ENCODE measurements around the gene TMEM117.

The TMEM117 gene

GRCh38 chr12:44206045-44206444 lies 370.2 kb downstream of the TMEM117 start:
- Histone ChIP-seq H3K4me2 (no peak overlapping the region), H3K36me3 (peaks cover 9% of the 10 kb centered on the region; the same call in 1 of the 2 replicates), H3K4me1 (no peaks in the 10 kb centered on the region)

DNA sequence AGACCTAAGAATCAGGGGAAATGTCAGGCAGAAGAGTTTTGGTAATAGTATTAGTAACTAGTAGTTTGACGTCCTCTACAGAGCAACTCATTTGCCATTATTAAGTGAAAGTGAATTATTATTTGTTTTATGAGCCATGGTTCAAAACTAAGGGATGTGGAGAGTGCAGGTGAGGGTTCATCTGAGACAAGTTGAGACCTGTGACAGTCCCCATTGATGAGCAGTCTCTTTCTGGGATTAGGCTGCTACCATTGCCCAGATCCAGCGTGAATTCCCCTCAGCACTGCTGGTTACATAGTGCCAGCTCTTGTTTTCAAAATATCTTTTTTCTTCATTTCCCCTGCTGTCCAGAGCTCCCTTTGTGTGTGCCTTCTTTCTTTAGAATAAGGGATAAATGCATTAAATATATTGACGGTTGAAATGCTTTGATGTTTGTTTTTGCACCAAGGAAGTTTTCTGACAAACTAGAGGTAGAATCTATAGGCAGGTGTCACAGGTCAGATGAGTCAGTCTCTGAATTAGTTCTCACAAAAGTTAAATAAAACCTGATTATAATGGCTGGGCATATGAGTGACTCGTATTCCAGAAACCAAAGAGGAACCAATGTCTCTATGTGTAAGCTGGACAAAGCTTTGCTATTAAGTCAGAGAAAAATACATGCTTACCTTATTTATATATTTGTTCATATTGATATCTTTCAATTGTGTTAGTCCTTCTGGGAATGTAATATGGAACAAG lies 381.4 kb downstream of the TMEM117 start:
- Histone ChIP-seq H3K4me3 (no peak overlapping the region), H3K27me3 (no peaks in the 10 kb centered on the region), H3K4me2 (no peak overlapping the region), H3K27ac (no peak overlapping the region), H3K9me3 (peaks cover 10% of the 10 kb centered on the region; the same call in 1 of the 2 replicates), H3K4me1 (no peaks in the 10 kb centered on the region), H3K36me3 (peaks cover 5% of the 10 kb centered on the region; the same call in 1 of the 2 replicates), H4K20me1 (no peaks in the 10 kb centered on the region), H3K9ac (no peak overlapping the region)
- no peak for TF ChIP-seq Cebpa-rat (IDR thresholded peaks at IDR 0.05)

More at GRCh38 chr12:44206045-44206444, 370.2 kb downstream of the TMEM117 start:
- TF ChIP-seq Cebpa-rat (IDR thresholded peaks at IDR 0.05): no peak
- H3K27ac ChIP-seq: no peak overlapping the region
- H4K20me1 ChIP-seq: no peaks in the 10 kb centered on the region
- no peak overlapping the region for H3K4me3 ChIP-seq
- no peak overlapping the region for H3K9ac ChIP-seq
- H3K27me3 ChIP-seq: no peaks in the 10 kb centered on the region
- H3K9me3 ChIP-seq: peaks cover 16% of the 10 kb centered on the region

DNA sequence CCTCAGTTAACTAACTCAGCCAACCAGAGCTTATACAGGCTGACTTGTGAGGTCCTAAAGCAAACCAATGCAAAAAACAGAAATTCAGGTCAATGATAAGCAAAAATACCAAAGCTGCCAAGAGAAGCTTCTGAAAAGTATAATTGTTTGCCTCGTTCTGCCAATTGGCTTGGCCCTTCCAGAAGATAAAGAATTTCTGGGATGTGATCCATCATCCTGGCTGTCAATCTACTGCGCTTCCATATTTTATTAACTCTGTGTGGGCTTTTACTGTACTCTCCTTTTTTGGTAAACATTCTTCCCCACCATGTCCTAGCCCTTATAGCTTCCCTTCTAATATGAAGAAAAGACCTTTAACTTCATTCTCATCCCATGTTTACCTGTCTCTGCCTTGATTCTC lies 387.9 kb downstream of the TMEM117 start:
- no peak for TF ChIP-seq Cebpa-rat (IDR thresholded peaks at IDR 0.05)
- H3K4me3 ChIP-seq: no peak overlapping the region
- H3K4me1 ChIP-seq: no peaks in the 10 kb centered on the region
- H3K27ac ChIP-seq: no peak overlapping the region
- no peaks in the 10 kb centered on the region for H3K9me3 ChIP-seq
- no peaks in the 10 kb centered on the region for H4K20me1 ChIP-seq
- H3K9ac ChIP-seq: no peak overlapping the region
- no peaks in the 10 kb centered on the region for H3K27me3 ChIP-seq
- H3K4me2 ChIP-seq: no peak overlapping the region
- H3K36me3 ChIP-seq: no peaks in the 10 kb centered on the region

- H3K4me2 ChIP-seq: no peak overlapping the region
- H3K9me3 ChIP-seq: no peaks in the 10 kb centered on the region
- no peak overlapping the region for H3K4me3 ChIP-seq
- TF ChIP-seq Cebpa-rat (IDR thresholded peaks at IDR 0.05): no peak
- H3K36me3 ChIP-seq: no peaks in the 10 kb centered on the region
- H3K27me3 ChIP-seq: no peaks in the 10 kb centered on the region
- H3K27ac ChIP-seq: no peak overlapping the region
- no peaks in the 10 kb centered on the region for H4K20me1 ChIP-seq
- H3K4me1 ChIP-seq: no peaks in the 10 kb centered on the region
- no peak overlapping the region for H3K9ac ChIP-seq
Measured at GRCh38 chr12:44224399-44225148, 388.7 kb downstream of the TMEM117 start.

GRCh38 chr12:44225149-44225510 lies 389.2 kb downstream of the TMEM117 start:
- Histone ChIP-seq H3K4me2 (no peak overlapping the region), H3K4me3 (no peak overlapping the region), H3K36me3 (no peaks in the 10 kb centered on the region), H3K27ac (no peak overlapping the region), H3K9ac (no peak overlapping the region), H3K9me3 (no peaks in the 10 kb centered on the region), H4K20me1 (no peaks in the 10 kb centered on the region), H3K4me1 (no peaks in the 10 kb centered on the region), H3K27me3 (no peaks in the 10 kb centered on the region)
- no peak for TF ChIP-seq Cebpa-rat (IDR thresholded peaks at IDR 0.05)

DNA sequence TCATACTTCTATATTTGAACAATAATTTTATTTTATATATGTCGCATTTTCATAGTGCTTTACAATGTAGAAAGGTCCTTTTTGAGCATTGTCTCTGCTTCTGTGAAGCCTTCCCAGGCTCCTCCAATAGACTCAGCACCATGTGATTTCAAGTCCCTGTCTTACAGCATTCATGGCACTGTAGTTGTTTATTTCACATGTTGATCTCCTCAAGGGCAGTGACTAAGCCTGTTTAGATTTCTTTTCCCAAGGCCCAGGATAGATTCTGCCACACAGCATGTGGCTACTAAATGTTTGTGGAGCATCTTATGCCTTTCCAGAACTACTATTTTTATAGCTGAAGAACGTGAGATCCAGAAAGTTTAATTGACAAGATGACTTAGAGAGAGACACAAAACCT lies 391.7 kb downstream of the TMEM117 start:
- H3K4me1 ChIP-seq: no peaks in the 10 kb centered on the region
- H3K9me3 ChIP-seq: no peaks in the 10 kb centered on the region
- H3K4me3 ChIP-seq: no peak overlapping the region
- H3K4me2 ChIP-seq: no peak overlapping the region
- H4K20me1 ChIP-seq: no peaks in the 10 kb centered on the region
- H3K9ac ChIP-seq: no peak overlapping the region
- no peaks in the 10 kb centered on the region for H3K36me3 ChIP-seq
- no peak overlapping the region for H3K27ac ChIP-seq
- H3K27me3 ChIP-seq: no peaks in the 10 kb centered on the region
- no peak for TF ChIP-seq Cebpa-rat (IDR thresholded peaks at IDR 0.05)

DNA sequence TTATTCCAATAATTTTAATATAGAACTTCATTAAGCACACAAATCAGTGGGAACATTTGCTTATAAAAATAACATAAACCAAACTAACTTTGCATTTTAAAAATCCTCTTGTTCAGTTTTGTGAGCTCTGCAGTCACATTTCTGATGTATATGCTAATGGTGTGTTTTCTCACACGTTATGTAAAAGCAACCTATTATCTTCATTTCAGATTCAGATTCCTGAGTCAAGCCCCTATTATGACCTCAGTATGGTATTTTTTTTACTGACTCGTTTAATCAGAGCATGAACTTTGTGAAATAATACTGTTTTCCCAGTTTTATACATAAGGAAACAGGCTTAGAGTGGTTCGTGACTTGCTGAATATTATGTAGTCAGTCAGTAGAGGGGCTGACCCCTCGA lies 394.0 kb downstream of the TMEM117 start:
- Histone ChIP-seq H3K27me3 (no peaks in the 10 kb centered on the region), H3K4me2 (no peak overlapping the region), H3K4me1 (no peaks in the 10 kb centered on the region), H3K27ac (no peak overlapping the region), H3K4me3 (no peak overlapping the region), H4K20me1 (no peaks in the 10 kb centered on the region), H3K9me3 (no peaks in the 10 kb centered on the region), H3K9ac (no peak overlapping the region), H3K36me3 (no peaks in the 10 kb centered on the region)
- no peak for TF ChIP-seq Cebpa-rat (IDR thresholded peaks at IDR 0.05)

- H3K27me3 ChIP-seq: no peaks in the 10 kb centered on the region
- no peak overlapping the region for H3K4me3 ChIP-seq
- H3K4me2 ChIP-seq: no peak overlapping the region
- no peaks in the 10 kb centered on the region for H3K9me3 ChIP-seq
- no peaks in the 10 kb centered on the region for H4K20me1 ChIP-seq
- TF ChIP-seq Cebpa-rat (IDR thresholded peaks at IDR 0.05): no peak
- no peaks in the 10 kb centered on the region for H3K4me1 ChIP-seq
- no peaks in the 10 kb centered on the region for H3K36me3 ChIP-seq
- H3K9ac ChIP-seq: no peak overlapping the region
- H3K27ac ChIP-seq: no peak overlapping the region
Measured at GRCh38 chr12:44235674-44236073, 399.8 kb downstream of the TMEM117 start.

- H3K4me3 ChIP-seq: no peak overlapping the region
- TF ChIP-seq Cebpa-rat (IDR thresholded peaks at IDR 0.05): no peak
- H3K36me3 ChIP-seq: no peaks in the 10 kb centered on the region
- H3K27me3 ChIP-seq: no peaks in the 10 kb centered on the region
- no peaks in the 10 kb centered on the region for H4K20me1 ChIP-seq
- no peaks in the 10 kb centered on the region for H3K4me1 ChIP-seq
- H3K9me3 ChIP-seq: no peaks in the 10 kb centered on the region
- no peak overlapping the region for H3K9ac ChIP-seq
- H3K27ac ChIP-seq: no peak overlapping the region
- H3K4me2 ChIP-seq: no peak overlapping the region
Measured at GRCh38 chr12:44240186-44240585, 404.3 kb downstream of the TMEM117 start.

DNA sequence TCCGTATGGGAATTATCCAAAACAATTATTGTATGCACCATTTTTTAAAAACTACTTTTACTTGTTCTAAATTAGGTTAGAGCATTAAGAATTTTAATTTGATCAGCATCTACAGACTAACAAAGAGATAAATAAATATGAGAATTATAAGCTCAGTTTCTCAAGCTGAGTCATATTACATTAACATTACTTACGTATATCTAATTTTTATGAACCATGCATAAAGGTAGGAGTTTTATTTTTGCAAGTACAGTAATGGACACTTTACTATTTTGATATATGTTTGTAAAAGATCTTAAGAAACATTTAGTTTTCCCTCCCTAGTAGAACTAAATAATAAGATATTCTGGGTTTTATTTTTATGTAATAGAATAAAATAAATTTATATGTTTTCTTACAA lies 410.1 kb downstream of the TMEM117 start:
- H4K20me1 ChIP-seq: no peaks in the 10 kb centered on the region
- H3K9me3 ChIP-seq: no peaks in the 10 kb centered on the region
- no peak overlapping the region for H3K9ac ChIP-seq
- no peaks in the 10 kb centered on the region for H3K36me3 ChIP-seq
- H3K27ac ChIP-seq: no peak overlapping the region
- no peak overlapping the region for H3K4me3 ChIP-seq
- no peak overlapping the region for H3K4me2 ChIP-seq
- H3K4me1 ChIP-seq: no peaks in the 10 kb centered on the region
- H3K27me3 ChIP-seq: no peaks in the 10 kb centered on the region
- no peak for TF ChIP-seq Cebpa-rat (IDR thresholded peaks at IDR 0.05)

Data from BLaER1 (cell line).